Measurements from ENCODE around the gene RNF183. TPM values are rescaled to one million over a fixed set of nuclear protein-coding genes. Genes with fewer than 3 reads are reported as not detected.
A peak's percentile ranks its signal among the peaks of the same experiment; 100 is the strongest.

RNF183 gene
- total and polyA plus RNA-seq, 9 of the 15 experiments (the other 6 are each of a cell fraction or from before 2014, with no cell fraction given): 0.04 to 2.0 (median 0.16) TPM; not detected in 5

GRCh38 chr9:113345671-113346070 lies 42.5 kb upstream of the RNF183 start (continued):
- TF ChIP-seq ZNF311 (CRISPR knock-in tag; IDR thresholded peaks at IDR 0.05): peak; percentile 94
- peak; percentile 86 for TF ChIP-seq ZNF239 (CRISPR knock-in tag; IDR thresholded peaks at IDR 0.05)
- TF ChIP-seq TAL1 (IDR thresholded peaks at IDR 0.05): no peak
- TF ChIP-seq ZNF695 (CRISPR knock-in tag; IDR thresholded peaks at IDR 0.05): 0 out of 2 replicates have a peak, but pooled peaks have one; percentile 38
- peak; percentile 97 for TF ChIP-seq SMAD3 (CRISPR knock-in tag; conservative IDR thresholded peaks at IDR 0.05)
- no peak for TF ChIP-seq SRSF9 (IDR thresholded peaks at IDR 0.05; ENCODE audit: borderline replicate concordance, low read depth, low read length)
- TF ChIP-seq ZNF146 (CRISPR knock-in tag; IDR thresholded peaks at IDR 0.05; ENCODE audit: unreplicated experiment): no peak
- no peak for TF ChIP-seq ARID2 (IDR thresholded peaks at IDR 0.05)
- TF ChIP-seq ZNF766 (CRISPR knock-in tag; conservative IDR thresholded peaks at IDR 0.05): peak; percentile 94
- peak; percentile 76; the same call in 1 of the 2 replicates for TF ChIP-seq ZFP1 (CRISPR knock-in tag; IDR thresholded peaks at IDR 0.05)
- 0 out of 2 replicates have a peak, but pooled peaks have one; percentile 19 for TF ChIP-seq GABPA (tag; conservative IDR thresholded peaks at IDR 0.05; ENCODE audit: low read depth)
- peak; percentile 67 for TF ChIP-seq ZNF707 (CRISPR knock-in tag; conservative IDR thresholded peaks at IDR 0.05)
- TF ChIP-seq TCF15 (CRISPR knock-in tag; IDR thresholded peaks at IDR 0.05): peak; percentile 94
- no peak for TF ChIP-seq PHB2 (IDR thresholded peaks at IDR 0.05; ENCODE audit: low read depth)
- TF ChIP-seq ZNF583 (CRISPR knock-in tag; IDR thresholded peaks at IDR 0.05): peak; percentile 96
- TF ChIP-seq ZNF431 (CRISPR knock-in tag; IDR thresholded peaks at IDR 0.05): no peak
- TF ChIP-seq ZNF655 (CRISPR knock-in tag; IDR thresholded peaks at IDR 0.05): no peak
- no peak for TF ChIP-seq WHSC1 (IDR thresholded peaks at IDR 0.05; ENCODE audit: low read length)
- no peak for TF ChIP-seq PCBP1 (IDR thresholded peaks at IDR 0.05; ENCODE audit: low read depth, low read length, poor library complexity, severe bottlenecking)
- 0 out of 2 replicates have a peak, but pooled peaks have one; percentile 46 for TF ChIP-seq ERF (CRISPR knock-in tag; IDR thresholded peaks at IDR 0.05)
- TF ChIP-seq ZNF197 (CRISPR knock-in tag; IDR thresholded peaks at IDR 0.05; ENCODE audit: low read depth): peak; percentile 88
- TF ChIP-seq SP2 (IDR thresholded peaks at IDR 0.05; ENCODE audit: extremely low read depth, low read depth, low read length, poor library complexity, severe bottlenecking): no peak
- TF ChIP-seq E2F3 (CRISPR knock-in tag; IDR thresholded peaks at IDR 0.05): peak; percentile 85
- no peak for TF ChIP-seq GATAD2B (IDR thresholded peaks at IDR 0.05; ENCODE audit: borderline replicate concordance)
- TF ChIP-seq PHF20 (IDR thresholded peaks at IDR 0.05; ENCODE audit: partially characterized antibody): no peak
- 0 out of 2 replicates have a peak, but pooled peaks have one; percentile 25 for TF ChIP-seq ZNF174 (CRISPR knock-in tag; IDR thresholded peaks at IDR 0.05)
- TF ChIP-seq ZNF699 (CRISPR knock-in tag; IDR thresholded peaks at IDR 0.05; ENCODE audit: insufficient replicate concordance): no peak
- no peak for TF ChIP-seq HEY1 (CRISPR knock-in tag; IDR thresholded peaks at IDR 0.05; ENCODE audit: borderline replicate concordance)
- TF ChIP-seq STAT6 (CRISPR knock-in tag; IDR thresholded peaks at IDR 0.05): no peak
